ENCODE measurements around the gene TRPM5. TPM values are rescaled to one million over a fixed set of nuclear protein-coding genes. Genes with fewer than 3 reads are reported as not detected.

The TRPM5 gene
- total and polyA plus RNA-seq, 2 of the 8 experiments (the other 6 are each of a cell fraction or from before 2014, with no cell fraction given), result 0.02 TPM; not detected in 1

GRCh38 chr11:2436521-2437031 lies 7.7 kb downstream of the TRPM5 start (continued):
- no peak for TF ChIP-seq CHD7 (IDR thresholded peaks at IDR 0.05; ENCODE audit: insufficient replicate concordance, low read length)
- TF ChIP-seq CEBPB (IDR thresholded peaks at IDR 0.05; ENCODE audit: low read depth, low read length), result no peak
- no peak for TF ChIP-seq BCL11A (IDR thresholded peaks at IDR 0.05; ENCODE audit: low read depth in 2 of 2, low read length in 2 of 2)
- no peak for TF ChIP-seq SAP30 (IDR thresholded peaks at IDR 0.05; ENCODE audit: insufficient read depth, insufficient replicate concordance, low read length)
- TF ChIP-seq TBP (IDR thresholded peaks at IDR 0.05; ENCODE audit: low read depth, low read length), result no peak

Measured in H1 (cell line).